Measurements from ENCODE around the gene CMTM4. TPM values are rescaled to one million over a fixed set of nuclear protein-coding genes. Genes with fewer than 3 reads are reported as not detected.

The CMTM4 gene
- total RNA-seq, 2 donors from 2014 or later: 1.1 to 1.5 TPM

DNA sequence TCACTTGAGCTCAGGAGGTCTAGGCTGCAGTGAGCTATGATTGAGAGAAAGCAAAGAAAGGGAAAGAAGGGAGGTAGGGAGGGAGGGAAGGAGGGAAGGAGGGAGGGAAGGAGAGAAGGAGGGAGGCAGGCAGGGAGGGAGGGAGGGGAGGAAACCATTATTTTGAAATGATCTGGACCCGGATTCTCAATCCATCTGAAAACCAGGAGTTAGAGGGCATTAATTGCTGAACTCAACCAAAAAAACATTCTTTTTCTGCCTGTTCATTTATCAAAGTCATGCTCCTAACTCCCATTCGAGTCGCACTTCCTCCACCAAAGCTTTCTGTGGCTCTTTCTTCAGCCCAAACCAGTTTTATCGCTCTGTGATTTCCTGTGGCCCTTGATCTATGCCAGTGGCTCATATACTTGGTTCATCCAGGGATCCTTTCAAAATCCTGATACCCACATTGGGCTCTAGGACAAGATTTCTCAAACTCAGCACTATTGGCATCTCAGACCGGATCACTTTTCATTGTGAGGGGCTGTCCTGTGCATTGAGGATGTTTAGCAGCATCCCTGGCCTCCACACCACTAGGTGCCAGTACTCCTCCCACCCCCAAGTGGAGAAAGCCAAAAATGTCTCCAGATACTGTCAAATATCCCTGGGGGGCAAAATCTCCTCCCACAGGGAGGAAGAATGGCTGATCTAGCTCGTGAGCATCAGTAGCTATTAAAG lies 38.2 kb downstream of the CMTM4 start:
- Mint-ChIP-seq H3K27ac (no peak overlapping the region), H3K4me3 (no peak overlapping the region), H3K36me3 (ENCODE audit: low read depth) (peaks cover 5% of the 10 kb centered on the region), H3K27me3 (peaks cover 43% of the 10 kb centered on the region), H3K4me1 (peaks cover 5% of the 10 kb centered on the region)
- no peaks in the 10 kb centered on the region for H3K9me3 ChIP-seq (ENCODE audit: control insufficient read depth, low read length, poor library complexity, severe bottlenecking)
- ATAC-seq (no peak), DNase-seq (no peak)

DNA sequence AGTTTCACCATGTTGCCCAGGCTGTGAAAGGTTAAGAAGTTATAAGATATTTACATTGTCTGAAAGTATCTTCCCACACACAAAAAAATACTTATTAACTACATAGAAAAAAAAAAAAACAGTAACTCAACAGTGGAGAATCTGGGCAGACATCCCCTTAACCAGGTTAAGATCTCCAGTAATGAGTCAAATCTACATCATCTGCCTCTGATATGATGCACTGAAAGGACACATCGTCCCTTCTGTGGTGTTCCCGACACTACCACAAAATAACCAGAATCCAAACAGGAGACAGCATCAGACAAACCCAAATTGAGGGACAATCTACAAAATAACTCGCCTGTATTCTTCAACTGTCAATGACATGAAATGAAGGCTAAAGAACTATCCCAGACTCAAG lies 40.0 kb downstream of the CMTM4 start:
- Mint-ChIP-seq H3K36me3 (ENCODE audit: low read depth) (peaks cover 5% of the 10 kb centered on the region), H3K4me3 (no peak overlapping the region), H3K27me3 (peaks cover 37% of the 10 kb centered on the region), H3K27ac (no peak overlapping the region), H3K4me1 (peaks cover 5% of the 10 kb centered on the region)
- ATAC-seq (no peak), DNase-seq (no peak)
- H3K9me3 ChIP-seq (ENCODE audit: control insufficient read depth, low read length, poor library complexity, severe bottlenecking): no peaks in the 10 kb centered on the region

DNA sequence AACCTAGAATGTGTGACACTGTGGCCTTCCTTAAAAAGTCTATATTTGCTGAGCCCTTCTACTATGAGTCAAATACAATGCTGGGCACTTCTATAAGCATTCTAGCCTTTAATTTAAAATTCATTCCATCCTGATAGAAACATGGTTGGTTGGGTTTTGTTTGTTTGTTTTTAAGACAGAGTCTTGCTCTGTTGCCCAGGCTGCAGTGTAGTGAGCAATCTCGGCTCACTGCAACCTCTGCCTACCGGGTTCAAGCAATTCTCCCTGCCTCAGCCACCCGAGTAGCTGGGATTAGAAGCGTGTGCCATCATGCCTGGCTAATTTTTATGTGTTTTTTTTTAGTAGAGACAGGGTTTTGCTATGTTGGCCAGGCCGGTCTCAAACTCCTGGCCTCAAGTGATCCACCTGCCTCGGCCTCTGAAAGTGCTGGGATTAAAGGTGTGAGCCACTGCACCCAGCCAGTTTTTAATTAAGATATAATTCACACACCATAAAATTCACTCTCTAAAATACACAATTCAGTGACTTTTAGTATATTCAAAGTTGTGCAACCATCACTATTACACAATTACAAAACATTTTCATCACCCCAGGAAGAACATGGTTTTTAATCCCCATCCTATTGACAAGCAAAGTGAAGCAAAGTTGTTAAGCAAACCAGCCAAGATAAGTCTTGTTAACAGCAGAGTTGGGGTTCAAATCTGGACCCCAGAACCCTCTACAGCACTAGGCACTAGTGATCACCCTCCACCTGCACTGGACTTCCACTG lies 42.8 kb downstream of the CMTM4 start:
- ATAC-seq (no peak), DNase-seq (no peak)
- no peaks in the 10 kb centered on the region for H3K9me3 ChIP-seq (ENCODE audit: control insufficient read depth, low read length, poor library complexity, severe bottlenecking)
- Mint-ChIP-seq H3K36me3 (ENCODE audit: low read depth) (peaks cover 5% of the 10 kb centered on the region), H3K4me1 (peaks cover 11% of the 10 kb centered on the region), H3K4me3 (no peak overlapping the region), H3K27me3 (peaks cover 29% of the 10 kb centered on the region), H3K27ac (no peak overlapping the region)

DNA sequence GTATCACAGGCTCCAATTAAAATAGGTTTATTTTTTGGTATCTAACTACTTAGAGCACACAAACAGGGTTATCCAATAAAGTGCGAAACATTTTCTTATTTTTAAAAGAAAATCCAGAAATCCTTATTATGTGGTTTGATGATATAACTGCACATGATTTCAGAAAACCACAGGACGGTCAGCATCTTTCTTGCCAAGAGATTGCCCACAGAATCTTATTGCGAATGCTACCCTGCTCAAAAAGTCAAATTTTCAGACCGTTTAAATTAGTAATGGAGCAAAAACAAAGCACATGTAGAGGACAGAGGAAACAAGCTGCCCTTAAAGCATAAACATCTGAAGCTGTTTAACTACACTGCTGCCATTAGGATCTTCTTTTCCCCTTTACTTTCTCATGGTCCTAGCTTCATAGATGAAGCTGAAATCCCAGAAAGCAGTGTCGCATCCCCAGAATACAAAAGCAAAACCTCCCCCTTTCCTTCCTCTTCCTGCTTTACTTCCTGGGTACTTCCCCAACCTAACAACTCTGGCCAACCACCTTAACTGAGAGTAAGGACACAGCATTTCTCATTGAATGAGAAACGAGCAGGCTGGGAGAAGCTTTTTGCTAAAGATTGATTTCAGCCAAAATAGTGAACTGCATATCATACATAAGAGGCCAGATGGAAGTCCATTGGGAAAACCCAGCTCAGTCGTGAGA lies 43.7 kb downstream of the CMTM4 start:
- no peaks in the 10 kb centered on the region for H3K9me3 ChIP-seq (ENCODE audit: control insufficient read depth, low read length, poor library complexity, severe bottlenecking)
- H3K36me3 Mint-ChIP-seq (ENCODE audit: low read depth): peaks cover 5% of the 10 kb centered on the region
- H3K27ac Mint-ChIP-seq: no peak overlapping the region
- H3K4me1 Mint-ChIP-seq: peaks cover 11% of the 10 kb centered on the region
- ATAC-seq: no peak
- H3K27me3 Mint-ChIP-seq: peaks cover 24% of the 10 kb centered on the region
- no peak overlapping the region for H3K4me3 Mint-ChIP-seq
- no peak for DNase-seq

DNA sequence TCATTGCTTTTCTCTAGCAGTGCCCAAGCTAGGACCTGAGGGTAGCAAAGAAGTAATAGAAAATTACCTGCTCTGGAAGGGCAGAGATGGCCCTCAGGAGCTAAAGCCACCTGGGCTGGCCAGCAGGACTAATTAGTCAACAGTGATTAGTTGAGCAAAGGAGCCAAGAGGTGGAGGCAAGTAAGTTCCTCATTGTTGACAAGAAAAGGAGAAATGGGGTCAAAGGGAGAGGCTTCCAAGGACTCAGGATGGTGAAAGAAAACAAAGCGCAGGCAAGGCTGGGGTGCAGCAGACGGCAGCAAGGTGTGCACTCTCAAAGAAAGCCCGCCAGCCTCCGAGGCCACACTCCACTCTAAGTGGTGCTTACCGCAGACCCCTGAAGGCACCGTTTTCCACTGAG lies 44.6 kb downstream of the CMTM4 start:
- no peak for DNase-seq
- Mint-ChIP-seq H3K4me1 (peaks cover 11% of the 10 kb centered on the region), H3K27me3 (peaks cover 24% of the 10 kb centered on the region), H3K4me3 (no peak overlapping the region), H3K36me3 (ENCODE audit: low read depth) (peaks cover 5% of the 10 kb centered on the region), H3K27ac (no peak overlapping the region)
- H3K9me3 ChIP-seq (ENCODE audit: control insufficient read depth, low read length, poor library complexity, severe bottlenecking): no peaks in the 10 kb centered on the region
- no peak for ATAC-seq

DNA sequence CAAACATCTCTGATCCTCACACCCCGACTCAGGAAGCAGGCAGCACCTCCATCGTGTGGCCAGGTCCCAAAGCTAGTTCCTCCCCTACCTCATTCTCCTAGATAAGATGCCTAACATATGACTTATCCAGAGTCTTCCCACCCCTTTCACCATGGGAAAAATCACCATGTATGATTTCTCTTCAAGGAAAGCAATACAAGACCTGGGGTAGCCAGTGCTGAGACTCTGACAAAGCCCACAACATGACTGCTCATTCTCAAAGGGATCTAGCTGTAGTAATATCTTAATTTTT lies 45.1 kb downstream of the CMTM4 start:
- ATAC-seq (no peak), DNase-seq (no peak)
- Mint-ChIP-seq H3K27me3 (peaks cover 18% of the 10 kb centered on the region), H3K27ac (no peak overlapping the region), H3K4me1 (peaks cover 9% of the 10 kb centered on the region), H3K4me3 (peak overlapping the region; percentile 63), H3K36me3 (ENCODE audit: low read depth) (peaks cover 5% of the 10 kb centered on the region)
- H3K9me3 ChIP-seq (ENCODE audit: control insufficient read depth, low read length, poor library complexity, severe bottlenecking): no peaks in the 10 kb centered on the region

DNA sequence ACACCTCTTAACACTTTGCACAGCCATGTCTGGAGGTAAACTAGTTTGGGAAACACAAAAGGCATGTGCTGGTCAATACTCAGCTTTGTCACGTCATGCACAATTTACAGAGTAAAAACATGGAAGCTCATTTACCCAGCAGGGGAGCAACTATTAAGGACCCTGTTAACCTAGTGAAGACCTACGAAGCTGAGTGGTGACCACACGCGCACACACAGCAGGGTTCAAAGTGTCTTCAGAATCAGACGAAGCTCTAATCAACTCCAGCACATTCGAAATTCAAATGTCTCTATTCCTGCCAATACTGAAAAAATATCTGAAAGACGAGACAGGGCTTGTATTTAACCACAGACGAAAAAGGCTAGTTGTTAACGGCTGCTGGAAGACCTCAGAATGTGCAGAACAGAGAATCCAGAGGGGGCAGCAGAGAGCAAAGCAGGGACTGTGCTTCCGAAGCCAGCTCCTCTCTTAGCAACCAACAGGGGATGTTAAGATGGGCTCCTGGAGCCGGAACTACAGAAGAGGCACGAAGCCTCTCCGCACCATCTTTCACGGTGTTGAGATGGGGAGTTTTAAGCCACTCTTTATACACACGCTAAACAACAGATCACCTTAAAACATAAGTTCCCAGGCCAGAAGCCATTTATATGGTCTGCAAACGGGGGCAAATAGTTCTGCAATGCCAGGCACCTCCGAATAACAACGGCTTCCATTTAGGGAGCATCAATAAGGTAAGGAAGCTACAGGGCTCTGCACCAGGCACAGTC lies 45.7 kb downstream of the CMTM4 start:
- H3K9me3 ChIP-seq (ENCODE audit: control insufficient read depth, low read length, poor library complexity, severe bottlenecking): no peaks in the 10 kb centered on the region
- peaks cover 17% of the 10 kb centered on the region for H3K27me3 Mint-ChIP-seq
- no peak overlapping the region for H3K27ac Mint-ChIP-seq
- peaks cover 9% of the 10 kb centered on the region for H3K4me1 Mint-ChIP-seq
- peak overlapping the region; percentile 63 for H3K4me3 Mint-ChIP-seq
- DNase-seq: peak; percentile 46 to 71 (median 57)
- peak; percentile 100 for ATAC-seq
- peaks cover 5% of the 10 kb centered on the region for H3K36me3 Mint-ChIP-seq (ENCODE audit: low read depth)

DNA sequence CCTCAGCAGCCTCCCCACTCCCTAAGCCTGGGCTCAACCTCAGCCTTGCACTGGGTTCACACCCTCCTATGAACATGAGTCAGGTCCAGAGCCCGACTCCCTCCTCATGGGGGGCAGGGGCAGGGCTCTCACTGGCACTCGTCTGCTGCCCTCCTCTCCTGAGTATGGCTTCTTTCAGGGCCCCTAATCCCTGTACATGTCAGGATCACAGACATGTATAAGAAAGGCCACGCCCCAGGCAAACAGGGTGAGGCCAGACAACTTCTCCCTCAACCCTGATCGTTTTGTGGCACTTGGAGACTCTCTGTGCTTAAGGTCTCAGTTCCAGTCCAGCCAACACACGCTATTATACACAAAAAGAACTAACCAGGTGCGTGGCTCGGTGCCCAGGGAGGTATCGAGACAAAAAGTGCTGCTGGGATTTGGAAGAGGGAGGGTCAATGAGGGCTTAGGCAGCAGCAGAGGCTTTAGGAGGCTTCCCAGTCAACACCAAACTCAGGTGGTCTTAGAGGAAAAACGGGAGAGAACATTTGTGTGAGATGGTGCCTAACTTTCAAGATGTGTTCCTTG lies 46.8 kb downstream of the CMTM4 start:
- no peaks in the 10 kb centered on the region for H3K9me3 ChIP-seq (ENCODE audit: control insufficient read depth, low read length, poor library complexity, severe bottlenecking)
- peaks cover 13% of the 10 kb centered on the region for H3K27me3 Mint-ChIP-seq
- H3K4me1 Mint-ChIP-seq: peaks cover 9% of the 10 kb centered on the region
- DNase-seq (no peak), ATAC-seq (no peak)
- H3K27ac Mint-ChIP-seq: peak overlapping the region; percentile 24
- no peak overlapping the region for H3K4me3 Mint-ChIP-seq
- H3K36me3 Mint-ChIP-seq (ENCODE audit: low read depth): peaks cover 5% of the 10 kb centered on the region

DNA sequence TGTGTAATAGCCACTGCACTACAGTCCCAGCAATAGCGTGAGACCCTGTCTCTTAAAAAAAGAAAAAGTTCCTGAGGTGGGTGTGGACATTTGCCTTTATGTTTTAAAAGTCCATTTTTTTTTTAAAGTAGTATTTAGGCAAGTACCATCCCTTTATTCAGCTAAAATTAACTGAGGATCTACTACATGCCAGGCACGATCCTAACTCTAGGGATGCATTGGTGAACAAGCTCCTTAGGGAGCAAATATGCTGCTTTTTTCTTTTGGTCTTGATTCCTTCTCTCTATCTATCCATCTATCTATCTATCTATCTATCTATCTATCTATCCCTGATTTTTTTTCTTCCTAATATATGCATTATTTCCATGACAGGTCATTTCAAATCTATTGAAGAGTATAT lies 47.4 kb downstream of the CMTM4 start:
- Mint-ChIP-seq H3K4me3 (no peak overlapping the region), H3K27me3 (peaks cover 7% of the 10 kb centered on the region), H3K36me3 (ENCODE audit: low read depth) (peaks cover 2% of the 10 kb centered on the region), H3K27ac (peak overlapping the region; percentile 24), H3K4me1 (peaks cover 9% of the 10 kb centered on the region)
- DNase-seq (no peak), ATAC-seq (no peak)
- H3K9me3 ChIP-seq (ENCODE audit: control insufficient read depth, low read length, poor library complexity, severe bottlenecking): no peaks in the 10 kb centered on the region

DNA sequence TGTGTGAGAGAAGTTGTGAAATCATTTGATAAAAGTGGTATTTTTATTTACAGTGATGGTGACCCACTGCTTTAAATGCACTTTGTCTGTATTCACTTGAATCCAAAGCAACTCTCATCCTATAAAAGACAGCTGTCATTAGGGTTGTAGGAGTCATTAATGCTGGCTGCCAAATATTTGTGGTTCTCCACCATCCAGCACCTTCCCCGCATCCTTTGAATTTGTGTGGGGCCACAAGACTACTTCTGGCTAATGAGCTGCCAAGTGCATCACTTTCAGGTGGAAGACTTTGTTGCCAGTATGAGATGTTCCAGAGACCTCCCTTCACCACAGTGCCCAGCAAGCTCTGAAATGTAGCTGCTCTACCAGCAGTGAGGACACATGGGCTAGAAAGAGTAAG lies 48.7 kb downstream of the CMTM4 start:
- peaks cover 7% of the 10 kb centered on the region for H3K4me1 Mint-ChIP-seq
- no peak for ATAC-seq
- H3K27ac Mint-ChIP-seq: no peak overlapping the region
- H3K9me3 ChIP-seq (ENCODE audit: control insufficient read depth, low read length, poor library complexity, severe bottlenecking): no peaks in the 10 kb centered on the region
- no peak for DNase-seq
- peaks cover 4% of the 10 kb centered on the region for H3K27me3 Mint-ChIP-seq
- no peaks in the 10 kb centered on the region for H3K36me3 Mint-ChIP-seq (ENCODE audit: low read depth)
- no peak overlapping the region for H3K4me3 Mint-ChIP-seq

DNA sequence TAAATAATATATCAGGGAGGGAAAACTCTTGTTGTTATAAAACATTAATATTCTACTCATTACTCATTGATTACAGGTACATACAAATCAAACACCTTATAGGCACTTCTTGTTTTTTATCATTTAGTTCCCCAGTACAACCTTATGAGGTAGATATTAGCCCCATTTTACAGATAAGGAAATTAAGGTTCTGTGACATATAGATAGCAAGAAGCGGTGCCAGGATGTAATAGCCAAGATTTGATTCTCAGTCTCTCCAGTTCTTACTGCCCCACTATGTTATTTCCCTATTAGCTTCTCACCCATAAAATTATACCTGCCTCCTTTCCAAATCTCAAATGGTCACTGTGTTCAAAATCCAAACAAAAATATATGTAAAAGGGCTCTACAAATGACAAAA lies 55.2 kb downstream of the CMTM4 start:
- Mint-ChIP-seq H3K36me3 (ENCODE audit: low read depth) (no peaks in the 10 kb centered on the region), H3K27me3 (peaks cover 13% of the 10 kb centered on the region), H3K27ac (no peak overlapping the region)

DNA sequence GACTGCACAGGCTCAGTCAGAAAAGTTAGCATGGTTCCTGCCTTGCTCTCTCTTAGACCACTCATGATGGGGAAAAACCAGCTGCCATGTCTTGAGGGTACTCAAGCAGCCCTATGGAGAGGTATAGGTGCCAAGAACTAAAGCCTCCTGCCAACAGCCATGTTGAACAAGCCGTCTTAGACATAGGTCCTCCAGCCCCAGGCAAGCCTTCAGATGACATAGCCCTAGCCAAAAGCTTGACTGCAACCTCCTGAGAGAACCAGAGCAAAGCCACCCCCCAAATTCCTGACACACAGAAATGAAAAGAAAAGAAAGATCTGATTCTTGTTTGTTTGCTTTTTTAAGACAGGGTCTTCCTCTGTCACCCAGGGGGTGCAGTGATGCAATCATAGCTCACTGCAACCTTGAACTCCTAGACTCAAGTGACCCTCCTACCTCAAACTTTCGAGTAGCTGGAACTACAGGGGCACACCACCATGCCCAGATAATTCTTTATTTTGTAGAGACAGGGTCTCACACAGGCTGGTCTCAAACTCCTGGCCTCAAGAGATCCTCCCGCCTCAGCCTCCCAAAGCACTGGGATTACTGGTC lies 55.7 kb downstream of the CMTM4 start:
- ATAC-seq: no peak
- no peak overlapping the region for H3K4me3 Mint-ChIP-seq
- no peak overlapping the region for H3K27ac Mint-ChIP-seq
- no peaks in the 10 kb centered on the region for H3K36me3 Mint-ChIP-seq (ENCODE audit: low read depth)
- peaks cover 4% of the 10 kb centered on the region for H3K4me1 Mint-ChIP-seq
- H3K9me3 ChIP-seq (ENCODE audit: control insufficient read depth, low read length, poor library complexity, severe bottlenecking): no peaks in the 10 kb centered on the region
- DNase-seq: no peak
- H3K27me3 Mint-ChIP-seq: peaks cover 13% of the 10 kb centered on the region

More for the DNA sequence above, 55.2 kb downstream of the CMTM4 start:
- no peak overlapping the region for H3K4me3 Mint-ChIP-seq
- no peaks in the 10 kb centered on the region for H3K9me3 ChIP-seq (ENCODE audit: control insufficient read depth, low read length, poor library complexity, severe bottlenecking)
- ATAC-seq: no peak
- H3K4me1 Mint-ChIP-seq: peaks cover 2% of the 10 kb centered on the region
- no peak for DNase-seq

Measured in T-helper 17 cell (primary cell).